ENCODE data around the gene COLEC12.

COLEC12 gene

GRCh38 chr18:395456-396250, 104.8 kb downstream of the COLEC12 start:
- no peak for DNase-seq (ENCODE audit: low spot score)
- H3K27ac ChIP-seq: peak overlapping the region; percentile 3 to 56

GRCh38 chr18:394987-395362, 105.5 kb downstream of the COLEC12 start:
- TF ChIP-seq CTCF (IDR thresholded peaks at IDR 0.05): no peak
- no peak for DNase-seq (ENCODE audit: low spot score)
- no peak overlapping the region for H3K4me3 ChIP-seq
- peak overlapping the region; percentile 3 to 56 for H3K27ac ChIP-seq

More at GRCh38 chr18:395456-396250, 104.8 kb downstream of the COLEC12 start:
- H3K4me3 ChIP-seq: no peak overlapping the region
- no peak for TF ChIP-seq CTCF (IDR thresholded peaks at IDR 0.05)

GRCh38 chr18:394262-394986, 106.1 kb downstream of the COLEC12 start:
- Histone ChIP-seq H3K27ac (peak overlapping the region in 1 of 2 donors; percentile 56), H3K4me3 (no peak overlapping the region)
- TF ChIP-seq CTCF (IDR thresholded peaks at IDR 0.05): no peak
- DNase-seq (ENCODE audit: low spot score): no peak

- no peak overlapping the region for H3K4me3 ChIP-seq
- no peak for TF ChIP-seq CTCF (IDR thresholded peaks at IDR 0.05)
- peak overlapping the region in 1 of 2 donors; percentile 5 for H3K27ac ChIP-seq
- no peak for DNase-seq (ENCODE audit: low spot score)
Observed at GRCh38 chr18:393574-393957, 106.9 kb downstream of the COLEC12 start.

GRCh38 chr18:392928-393573, 107.5 kb downstream of the COLEC12 start:
- no peak for TF ChIP-seq CTCF (IDR thresholded peaks at IDR 0.05)
- Histone ChIP-seq H3K4me3 (no peak overlapping the region), H3K27ac (peak overlapping the region in 1 of 2 donors; percentile 60)
- no peak for DNase-seq (ENCODE audit: low spot score)

- H3K27ac ChIP-seq: no peak overlapping the region
- TF ChIP-seq CTCF (IDR thresholded peaks at IDR 0.05): no peak
- H3K4me3 ChIP-seq: no peak overlapping the region
- no peak for DNase-seq (ENCODE audit: low spot score)
Observed at GRCh38 chr18:390741-391478, 109.6 kb downstream of the COLEC12 start.

Data from coronary artery (tissue), 2 donors.